ENCODE data around the gene NUDT14.

Gene NUDT14

GRCh38 chr14:105171004-105171673, 10.0 kb downstream of the NUDT14 start:
- TF ChIP-seq CTCF (IDR thresholded peaks at IDR 0.05; ENCODE audit: insufficient read depth, low read depth, low read length, missing control alignments): no peak
- no peak for DNase-seq (ENCODE audit: low read depth)

GRCh38 chr14:105169776-105170655, 11.1 kb downstream of the NUDT14 start:
- no peak overlapping the region for H3K4me3 ChIP-seq (ENCODE audit: low read depth, low read length)
- TF ChIP-seq CTCF (IDR thresholded peaks at IDR 0.05; ENCODE audit: insufficient read depth, low read depth, low read length, missing control alignments): no peak
- no peak for DNase-seq (ENCODE audit: low read depth)

More at GRCh38 chr14:105171004-105171673, 10.0 kb downstream of the NUDT14 start:
- no peak overlapping the region for H3K4me3 ChIP-seq (ENCODE audit: low read depth, low read length)

GRCh38 chr14:105168979-105169507, 12.1 kb downstream of the NUDT14 start:
- peak; percentile 44 for TF ChIP-seq CTCF (IDR thresholded peaks at IDR 0.05; ENCODE audit: insufficient read depth, low read depth, low read length, missing control alignments)
- H3K4me3 ChIP-seq (ENCODE audit: low read depth, low read length): no peak overlapping the region
- DNase-seq (ENCODE audit: low read depth): peak; percentile 14

GRCh38 chr14:105168496-105168978, 12.6 kb downstream of the NUDT14 start, which contains the start of gene JAG2:
Gene JAG2 (minus strand): TSS chr14:105168776. CDS start chr14:105168420, 356 bp downstream.
- DNase-seq (ENCODE audit: low read depth): peak; percentile 52
- H3K4me3 ChIP-seq (ENCODE audit: low read depth, low read length): no peak within 1 kb of the TSS
- no peak for TF ChIP-seq CTCF (IDR thresholded peaks at IDR 0.05; ENCODE audit: insufficient read depth, low read depth, low read length, missing control alignments)

GRCh38 chr14:105168093-105168420, 13.1 kb downstream of the NUDT14 start:
- no peak for DNase-seq (ENCODE audit: low read depth)
- TF ChIP-seq CTCF (IDR thresholded peaks at IDR 0.05; ENCODE audit: insufficient read depth, low read depth, low read length, missing control alignments): no peak
- H3K4me3 ChIP-seq (ENCODE audit: low read depth, low read length): no peak overlapping the region

- TF ChIP-seq CTCF (IDR thresholded peaks at IDR 0.05; ENCODE audit: insufficient read depth, low read depth, low read length, missing control alignments): peak; percentile 12
- DNase-seq (ENCODE audit: low read depth): peak; percentile 16
- no peak overlapping the region for H3K4me3 ChIP-seq (ENCODE audit: low read depth, low read length)
These were observed 13.6 kb downstream of the NUDT14 start for GRCh38 chr14:105167303-105168092.
